Measurements from ENCODE around the gene PRPH2.

- TF ChIP-seq EZH2 (IDR thresholded peaks at IDR 0.05; ENCODE audit: borderline replicate concordance) (no peak), CTCF (IDR thresholded peaks at IDR 0.05; ENCODE audit: poor library complexity) (no peak)
These were observed 47.4 kb upstream of the PRPH2 start for GRCh38 chr6:42769836-42770235.
